ENCODE data around the gene CA11. TPM values are rescaled to one million over a fixed set of nuclear protein-coding genes. Genes with fewer than 3 reads are reported as not detected.

The CA11 gene
- total and polyA plus RNA-seq, 9 of the 15 experiments (the other 6 are each of a cell fraction or from before 2014, with no cell fraction given) = 2.9 to 19.9 (median 8.3) TPM

DNA sequence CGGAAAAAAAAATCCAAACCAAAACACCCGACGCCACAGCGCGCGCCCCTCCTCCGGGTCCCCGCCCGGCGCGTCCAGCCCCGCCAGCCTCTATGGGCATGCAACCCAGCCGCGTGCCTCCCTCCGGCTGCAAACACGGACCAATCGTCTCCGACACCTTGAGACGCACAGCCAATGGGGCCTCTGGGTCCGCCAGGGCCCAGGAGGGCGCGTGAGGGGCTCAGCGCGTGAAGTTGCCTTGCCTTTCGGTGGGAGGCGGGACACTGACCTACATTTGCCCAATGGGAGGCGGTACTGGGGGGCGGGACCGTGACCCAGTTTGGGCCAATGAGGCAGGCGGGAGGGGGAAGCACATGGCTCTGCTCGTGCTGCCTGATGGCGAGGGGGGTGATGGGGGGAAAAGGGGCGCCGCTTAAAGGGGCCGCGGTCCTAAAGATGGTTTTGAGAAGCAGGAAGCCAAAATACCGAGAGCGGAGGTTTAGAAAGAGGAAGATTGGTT lies 8.5 kb downstream of the CA11 start (continued):
- TF ChIP-seq, protein P1, sequence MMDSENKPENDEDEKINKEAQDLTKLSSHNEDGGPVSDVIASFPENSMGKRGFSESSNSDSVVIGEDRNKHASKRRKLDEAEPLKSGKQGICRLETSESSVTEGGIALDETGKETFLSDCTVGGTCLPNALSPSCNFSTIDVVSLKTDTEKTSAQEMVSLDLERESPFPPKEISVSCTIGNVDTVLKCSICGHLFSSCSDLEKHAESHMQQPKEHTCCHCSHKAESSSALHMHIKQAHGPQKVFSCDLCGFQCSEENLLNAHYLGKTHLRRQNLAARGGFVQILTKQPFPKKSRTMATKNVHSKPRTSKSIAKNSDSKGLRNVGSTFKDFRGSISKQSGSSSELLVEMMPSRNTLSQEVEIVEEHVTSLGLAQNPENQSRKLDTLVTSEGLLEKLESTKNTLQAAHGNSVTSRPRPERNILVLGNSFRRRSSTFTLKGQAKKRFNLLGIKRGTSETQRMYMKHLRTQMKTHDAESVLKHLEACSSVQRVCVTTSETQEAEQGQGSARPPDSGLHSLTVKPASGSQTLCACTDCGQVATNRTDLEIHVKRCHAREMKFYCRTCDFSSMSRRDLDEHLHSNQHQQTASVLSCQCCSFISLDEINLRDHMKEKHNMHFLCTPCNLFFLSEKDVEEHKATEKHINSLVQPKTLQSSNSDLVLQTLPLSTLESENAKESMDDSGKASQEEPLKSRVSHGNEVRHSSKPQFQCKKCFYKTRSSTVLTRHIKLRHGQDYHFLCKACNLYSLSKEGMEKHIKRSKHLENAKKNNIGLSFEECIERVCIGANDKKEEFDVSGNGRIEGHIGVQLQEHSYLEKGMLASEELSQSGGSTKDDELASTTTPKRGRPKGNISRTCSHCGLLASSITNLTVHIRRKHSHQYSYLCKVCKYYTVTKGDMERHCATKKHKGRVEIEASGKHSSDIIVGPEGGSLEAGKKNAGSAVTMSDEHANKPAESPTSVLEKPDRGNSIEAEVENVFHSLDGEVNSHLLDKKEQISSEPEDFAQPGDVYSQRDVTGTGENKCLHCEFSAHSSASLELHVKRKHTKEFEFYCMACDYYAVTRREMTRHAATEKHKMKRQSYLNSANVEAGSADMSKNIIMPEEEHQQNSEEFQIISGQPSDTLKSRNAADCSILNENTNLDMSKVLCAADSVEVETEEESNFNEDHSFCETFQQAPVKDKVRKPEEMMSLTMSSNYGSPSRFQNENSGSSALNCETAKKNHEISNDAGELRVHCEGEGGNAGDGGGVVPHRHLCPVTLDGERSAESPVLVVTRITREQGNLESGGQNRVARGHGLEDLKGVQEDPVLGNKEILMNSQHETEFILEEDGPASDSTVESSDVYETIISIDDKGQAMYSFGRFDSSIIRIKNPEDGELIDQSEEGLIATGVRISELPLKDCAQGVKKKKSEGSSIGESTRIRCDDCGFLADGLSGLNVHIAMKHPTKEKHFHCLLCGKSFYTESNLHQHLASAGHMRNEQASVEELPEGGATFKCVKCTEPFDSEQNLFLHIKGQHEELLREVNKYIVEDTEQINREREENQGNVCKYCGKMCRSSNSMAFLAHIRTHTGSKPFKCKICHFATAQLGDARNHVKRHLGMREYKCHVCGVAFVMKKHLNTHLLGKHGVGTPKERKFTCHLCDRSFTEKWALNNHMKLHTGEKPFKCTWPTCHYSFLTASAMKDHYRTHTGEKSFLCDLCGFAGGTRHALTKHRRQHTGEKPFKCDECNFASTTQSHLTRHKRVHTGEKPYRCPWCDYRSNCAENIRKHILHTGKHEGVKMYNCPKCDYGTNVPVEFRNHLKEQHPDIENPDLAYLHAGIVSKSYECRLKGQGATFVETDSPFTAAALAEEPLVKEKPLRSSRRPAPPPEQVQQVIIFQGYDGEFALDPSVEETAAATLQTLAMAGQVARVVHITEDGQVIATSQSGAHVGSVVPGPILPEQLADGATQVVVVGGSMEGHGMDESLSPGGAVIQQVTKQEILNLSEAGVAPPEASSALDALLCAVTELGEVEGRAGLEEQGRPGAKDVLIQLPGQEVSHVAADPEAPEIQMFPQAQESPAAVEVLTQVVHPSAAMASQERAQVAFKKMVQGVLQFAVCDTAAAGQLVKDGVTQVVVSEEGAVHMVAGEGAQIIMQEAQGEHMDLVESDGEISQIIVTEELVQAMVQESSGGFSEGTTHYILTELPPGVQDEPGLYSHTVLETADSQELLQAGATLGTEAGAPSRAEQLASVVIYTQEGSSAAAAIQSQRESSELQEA (IDR thresholded peaks at IDR 0.05; ENCODE audit: low read depth) = no peak
- TF ChIP-seq ZNF253 (CRISPR knock-in tag; conservative IDR thresholded peaks at IDR 0.05) (no peak), POLR2H (tag; IDR thresholded peaks at IDR 0.05; ENCODE audit: low read depth) (no peak), ZNF133 (CRISPR knock-in tag; IDR thresholded peaks at IDR 0.05) (no peak), THRAP3 (IDR thresholded peaks at IDR 0.05; ENCODE audit: borderline replicate concordance) (no peak), SP2 (IDR thresholded peaks at IDR 0.05; ENCODE audit: extremely low read depth, low read depth, low read length, poor library complexity, severe bottlenecking) (peak; percentile 74), TGIF2 (CRISPR knock-in tag; IDR thresholded peaks at IDR 0.05) (no peak), PRPF4 (IDR thresholded peaks at IDR 0.05; ENCODE audit: insufficient read depth, low read depth, low read length, poor library complexity, severe bottlenecking) (no peak), CBX3 (IDR thresholded peaks at IDR 0.05; ENCODE audit: borderline replicate concordance in 1 of 2, low read length in 2 of 2) (no peak; a peak in 2 of 3 replicates), MECOM (CRISPR knock-in tag; IDR thresholded peaks at IDR 0.05) (no peak), RBM17 (IDR thresholded peaks at IDR 0.05; ENCODE audit: borderline replicate concordance, low read depth, low read length) (no peak), ETV1 (tag; conservative IDR thresholded peaks at IDR 0.05; ENCODE audit: low read depth) (no peak), ZNF175 (CRISPR knock-in tag; IDR thresholded peaks at IDR 0.05; ENCODE audit: low read depth) (no peak)
- TF ChIP-seq, protein P2, sequence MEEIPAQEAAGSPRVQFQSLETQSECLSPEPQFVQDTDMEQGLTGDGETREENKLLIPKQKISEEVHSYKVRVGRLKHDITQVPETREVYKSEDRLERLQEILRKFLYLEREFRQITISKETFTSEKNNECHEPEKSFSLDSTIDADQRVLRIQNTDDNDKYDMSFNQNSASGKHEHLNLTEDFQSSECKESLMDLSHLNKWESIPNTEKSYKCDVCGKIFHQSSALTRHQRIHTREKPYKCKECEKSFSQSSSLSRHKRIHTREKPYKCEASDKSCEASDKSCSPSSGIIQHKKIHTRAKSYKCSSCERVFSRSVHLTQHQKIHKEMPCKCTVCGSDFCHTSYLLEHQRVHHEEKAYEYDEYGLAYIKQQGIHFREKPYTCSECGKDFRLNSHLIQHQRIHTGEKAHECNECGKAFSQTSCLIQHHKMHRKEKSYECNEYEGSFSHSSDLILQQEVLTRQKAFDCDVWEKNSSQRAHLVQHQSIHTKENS (CRISPR knock-in tag; IDR thresholded peaks at IDR 0.05) = no peak
- TF ChIP-seq, protein P3, sequence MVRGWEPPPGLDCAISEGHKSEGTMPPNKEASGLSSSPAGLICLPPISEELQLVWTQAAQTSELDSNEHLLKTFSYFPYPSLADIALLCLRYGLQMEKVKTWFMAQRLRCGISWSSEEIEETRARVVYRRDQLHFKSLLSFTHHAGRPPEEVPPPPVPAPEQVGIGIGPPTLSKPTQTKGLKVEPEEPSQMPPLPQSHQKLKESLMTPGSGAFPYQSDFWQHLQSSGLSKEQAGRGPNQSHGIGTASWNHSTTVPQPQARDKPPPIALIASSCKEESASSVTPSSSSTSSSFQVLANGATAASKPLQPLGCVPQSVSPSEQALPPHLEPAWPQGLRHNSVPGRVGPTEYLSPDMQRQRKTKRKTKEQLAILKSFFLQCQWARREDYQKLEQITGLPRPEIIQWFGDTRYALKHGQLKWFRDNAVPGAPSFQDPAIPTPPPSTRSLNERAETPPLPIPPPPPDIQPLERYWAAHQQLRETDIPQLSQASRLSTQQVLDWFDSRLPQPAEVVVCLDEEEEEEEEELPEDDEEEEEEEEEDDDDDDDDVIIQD (CRISPR knock-in tag; IDR thresholded peaks at IDR 0.05) = no peak
- TF ChIP-seq, protein P4, sequence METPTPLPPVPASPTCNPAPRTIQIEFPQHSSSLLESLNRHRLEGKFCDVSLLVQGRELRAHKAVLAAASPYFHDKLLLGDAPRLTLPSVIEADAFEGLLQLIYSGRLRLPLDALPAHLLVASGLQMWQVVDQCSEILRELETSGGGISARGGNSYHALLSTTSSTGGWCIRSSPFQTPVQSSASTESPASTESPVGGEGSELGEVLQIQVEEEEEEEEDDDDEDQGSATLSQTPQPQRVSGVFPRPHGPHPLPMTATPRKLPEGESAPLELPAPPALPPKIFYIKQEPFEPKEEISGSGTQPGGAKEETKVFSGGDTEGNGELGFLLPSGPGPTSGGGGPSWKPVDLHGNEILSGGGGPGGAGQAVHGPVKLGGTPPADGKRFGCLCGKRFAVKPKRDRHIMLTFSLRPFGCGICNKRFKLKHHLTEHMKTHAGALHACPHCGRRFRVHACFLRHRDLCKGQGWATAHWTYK (CRISPR knock-in tag; IDR thresholded peaks at IDR 0.05) = no peak

Data from K562 (cell line).